SIG-M5 (cell line): ENCODE results near the gene AP3B1.

Experiments used
- DNase-seq: peaks from one replicate; lab custom pipeline; 2025; lab: John Stamatoyannopoulos, UW

The AP3B1 gene

DNA sequence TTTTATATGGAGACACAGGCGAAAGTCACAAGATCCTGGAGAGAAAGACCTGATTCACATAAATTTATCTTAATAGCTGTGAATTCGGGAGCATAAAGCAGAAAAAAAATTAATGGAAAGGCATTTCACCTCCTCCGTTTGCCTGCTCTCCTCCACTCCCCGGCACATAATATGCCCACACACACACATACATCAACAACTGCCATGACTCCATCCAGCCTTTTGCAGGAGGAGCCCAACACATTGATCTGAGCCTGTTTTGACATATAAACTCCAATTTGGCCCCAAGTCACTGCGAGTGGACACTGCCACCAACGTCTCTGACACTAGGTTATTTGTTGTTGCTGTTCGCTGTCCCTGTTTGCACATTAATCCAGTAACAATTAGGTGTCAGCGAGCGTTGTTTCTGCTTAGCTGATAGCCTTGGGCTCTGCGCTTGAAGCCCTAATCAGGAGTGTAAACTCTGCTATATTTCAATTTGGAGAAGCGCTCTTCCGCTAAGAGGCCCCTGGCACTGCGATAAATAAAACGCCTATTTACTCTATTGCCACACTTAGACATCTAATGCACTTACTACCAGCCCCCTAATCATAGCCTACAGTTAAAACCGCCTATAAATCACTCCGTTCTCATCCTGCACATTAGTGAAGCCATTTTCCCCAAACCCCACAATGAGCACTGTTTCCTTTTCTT lies 322.6 kb downstream of the AP3B1 start:
- no peak for DNase-seq

DNA sequence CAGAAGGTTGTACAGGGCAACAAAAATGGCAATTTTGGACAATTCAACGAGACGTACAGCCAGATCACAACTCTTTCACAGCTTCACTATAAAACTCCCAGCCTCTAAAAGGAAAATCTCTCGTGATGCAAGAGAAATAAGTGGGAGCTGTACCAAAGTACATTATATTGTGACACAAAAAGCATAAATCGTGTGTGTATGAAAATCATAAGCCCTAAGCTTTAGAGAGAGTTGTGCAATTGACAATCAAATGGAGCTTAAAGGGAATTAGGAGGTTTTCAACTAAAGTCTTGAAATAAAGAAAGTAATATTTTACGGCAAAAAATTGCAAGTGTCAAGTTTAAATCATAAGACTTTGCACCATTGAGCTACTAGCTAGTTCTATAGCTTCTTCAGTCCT lies 323.6 kb downstream of the AP3B1 start:
- DNase-seq = no peak

DNA sequence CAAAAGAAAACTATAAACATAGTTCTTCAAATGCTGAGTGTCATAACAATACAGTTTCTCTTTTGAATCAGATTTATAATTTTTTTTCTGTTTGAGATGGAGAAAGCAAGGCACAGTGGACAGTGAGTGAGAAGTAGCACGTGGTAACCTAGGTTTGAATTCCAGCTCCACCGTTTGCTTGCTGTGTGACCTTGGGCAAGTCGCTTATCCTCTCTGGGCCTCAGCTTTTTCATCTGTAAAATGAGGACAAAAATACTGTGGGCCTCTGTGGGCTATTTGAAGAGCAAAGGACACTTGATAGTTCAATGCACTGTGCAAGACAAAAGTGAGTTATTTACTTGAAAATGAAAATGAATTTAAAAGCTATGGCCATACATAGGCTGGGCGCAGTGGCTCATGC lies 330.7 kb downstream of the AP3B1 start:
- no peak for DNase-seq

DNA sequence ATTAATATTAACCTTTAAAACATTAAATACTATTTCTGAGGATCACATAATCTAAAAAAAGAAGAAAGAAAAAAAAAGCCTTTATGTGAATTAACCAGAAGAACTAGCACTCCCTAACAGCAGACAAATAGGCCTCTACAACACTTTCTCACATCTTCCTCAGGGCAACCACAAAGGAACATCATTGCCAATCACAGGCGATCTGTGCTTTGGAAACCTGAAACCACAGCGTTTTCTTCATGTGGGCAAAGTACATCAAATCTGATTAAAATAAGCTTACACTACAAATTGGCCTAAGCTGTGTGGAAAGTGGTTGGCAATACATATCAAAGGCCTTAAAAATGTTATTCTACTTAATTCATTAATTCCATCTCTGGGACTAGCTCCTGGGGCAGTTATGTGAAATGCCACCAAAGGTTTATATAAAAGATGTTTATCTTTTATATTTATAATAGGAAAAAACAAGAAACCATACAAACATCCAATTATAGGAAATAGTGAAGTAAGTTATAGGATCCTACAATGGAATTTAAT lies 333.6 kb downstream of the AP3B1 start:
- no peak for DNase-seq

DNA sequence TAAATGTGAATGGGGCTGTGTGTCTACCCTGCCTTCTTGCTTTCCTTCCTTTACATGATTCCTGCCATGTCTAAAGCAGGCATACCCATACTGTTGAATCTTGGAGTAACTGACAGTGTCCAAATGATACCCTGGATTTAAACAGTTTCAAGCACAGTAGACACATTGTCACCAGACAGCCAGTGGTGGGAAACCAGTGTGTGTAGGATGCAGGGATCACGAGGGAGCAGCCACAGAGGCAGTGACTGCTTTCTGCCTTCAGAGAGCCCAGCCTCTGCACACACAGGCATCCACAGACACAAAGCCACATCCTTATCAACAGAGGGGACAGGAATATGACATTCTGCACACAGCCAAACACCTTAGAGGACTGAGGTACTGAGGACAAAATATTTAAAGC lies 334.2 kb downstream of the AP3B1 start:
- no peak for DNase-seq

DNA sequence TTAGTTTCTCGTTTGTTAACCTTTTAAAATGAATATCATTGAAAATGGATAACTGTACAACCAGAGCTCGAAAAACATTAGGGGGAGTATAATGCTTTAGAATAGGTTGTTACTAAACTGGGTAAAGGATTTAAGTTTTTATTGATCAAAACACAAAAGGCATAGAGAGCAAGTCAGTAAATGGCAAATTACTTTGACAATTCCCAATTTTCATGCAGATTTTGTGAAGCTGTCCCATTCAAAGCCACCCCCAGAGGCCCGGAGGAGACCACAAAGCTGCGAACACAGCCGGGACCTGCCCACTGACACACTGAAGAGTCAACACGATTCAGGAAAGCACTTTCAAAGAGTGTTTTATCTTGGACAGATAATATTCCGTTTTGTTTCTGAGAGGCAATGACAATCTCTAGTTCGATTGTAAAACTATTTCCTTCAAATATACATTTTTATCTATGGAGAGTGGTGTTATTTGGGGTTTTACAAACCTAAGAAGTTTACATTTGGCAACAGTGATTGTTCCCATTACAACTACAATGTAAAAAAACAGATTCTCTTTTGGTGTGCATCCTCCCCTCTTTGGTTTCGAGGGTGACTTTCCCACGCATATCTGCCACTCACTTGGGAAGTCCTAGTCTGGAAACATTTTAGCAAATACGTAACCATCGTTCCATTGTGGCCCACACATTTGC lies 335.7 kb downstream of the AP3B1 start:
- DNase-seq = no peak

DNA sequence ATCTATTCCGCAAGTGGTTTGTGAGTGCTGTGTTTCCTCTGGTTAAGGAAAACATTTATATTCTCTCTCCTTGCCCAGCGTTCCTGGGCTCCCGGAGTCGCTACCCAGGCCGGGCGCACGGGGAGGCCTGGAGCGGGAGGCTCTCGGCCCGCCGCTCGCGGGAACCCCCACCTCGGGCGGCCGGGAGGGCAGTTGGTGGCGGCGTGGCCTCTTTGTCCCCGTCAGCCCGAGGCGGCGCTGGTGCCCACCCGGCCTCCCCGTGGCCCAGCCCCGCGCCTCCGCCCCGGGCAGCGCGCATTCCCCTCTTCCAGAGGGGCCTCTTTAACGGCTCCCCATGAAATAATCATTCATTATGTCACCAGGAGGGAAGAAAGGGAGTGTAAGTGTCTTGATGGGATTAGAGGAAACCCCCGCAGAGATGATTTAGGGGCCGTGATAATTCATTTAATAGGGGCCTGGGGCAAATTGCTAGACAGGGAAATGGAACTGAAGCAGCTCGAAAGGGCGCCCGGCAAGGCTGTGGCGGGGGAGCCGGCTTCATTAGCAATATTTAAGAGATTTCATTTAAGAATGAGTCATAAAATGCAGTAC lies 336.5 kb downstream of the AP3B1 start:
- DNase-seq = no peak

DNA sequence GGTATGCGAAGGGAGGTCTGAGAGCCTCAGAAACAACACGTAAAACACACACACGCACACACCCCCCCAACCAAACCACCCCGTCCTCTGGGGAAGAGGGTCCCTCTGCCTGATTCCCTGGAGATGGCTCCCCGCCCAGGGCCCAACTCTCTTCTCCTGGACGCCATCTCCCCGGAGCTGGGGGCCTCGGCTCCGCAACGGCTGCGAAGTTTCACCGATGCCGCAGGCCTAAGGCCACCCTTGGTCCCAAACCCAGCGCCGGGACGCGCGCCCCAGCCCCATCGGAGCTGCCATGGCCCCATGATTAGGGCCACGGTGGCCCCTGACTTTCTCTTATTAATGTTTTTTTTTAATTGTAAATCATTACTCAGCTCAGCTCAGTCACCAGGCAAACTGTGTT lies 337.0 kb downstream of the AP3B1 start:
- DNase-seq = no peak

DNA sequence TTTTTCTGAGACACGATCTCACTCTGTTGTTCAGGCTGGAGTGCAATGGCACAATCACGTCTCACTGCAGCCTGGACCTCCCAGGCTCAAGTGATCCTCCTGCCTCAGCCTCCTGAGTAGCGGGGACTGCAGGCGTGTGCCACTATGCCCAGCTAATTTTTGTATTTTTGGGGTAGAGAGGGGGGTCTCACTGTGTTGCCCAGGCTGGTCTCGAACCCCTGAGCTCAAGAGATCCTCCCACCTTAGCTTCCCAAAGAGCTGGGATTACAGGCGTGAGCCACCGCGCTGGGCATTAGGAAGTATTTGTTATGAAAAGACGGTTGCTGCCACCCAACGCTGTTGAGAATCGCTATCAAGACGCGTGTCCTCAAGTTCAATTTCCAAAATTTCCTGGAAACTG lies 337.4 kb downstream of the AP3B1 start:
- no peak for DNase-seq

DNA sequence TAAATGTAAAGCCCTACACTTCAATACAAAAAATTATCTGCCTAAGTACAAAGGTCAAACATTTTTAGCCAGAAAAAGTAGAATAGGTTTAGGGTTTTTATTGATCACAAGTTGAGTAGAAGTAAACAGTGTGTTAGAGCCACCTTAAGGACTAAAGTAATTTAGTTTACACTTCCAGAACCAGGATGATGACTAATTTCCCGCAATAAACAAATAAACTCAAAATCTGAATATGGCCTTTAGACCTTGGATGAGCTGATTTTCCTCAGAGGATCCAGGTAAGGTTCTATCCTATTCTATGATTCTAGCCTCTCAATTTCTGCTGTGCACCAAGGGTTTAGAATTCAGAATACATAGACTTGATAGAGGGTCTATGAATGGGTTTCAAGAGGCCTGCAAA lies 338.9 kb downstream of the AP3B1 start:
- DNase-seq = no peak

DNA sequence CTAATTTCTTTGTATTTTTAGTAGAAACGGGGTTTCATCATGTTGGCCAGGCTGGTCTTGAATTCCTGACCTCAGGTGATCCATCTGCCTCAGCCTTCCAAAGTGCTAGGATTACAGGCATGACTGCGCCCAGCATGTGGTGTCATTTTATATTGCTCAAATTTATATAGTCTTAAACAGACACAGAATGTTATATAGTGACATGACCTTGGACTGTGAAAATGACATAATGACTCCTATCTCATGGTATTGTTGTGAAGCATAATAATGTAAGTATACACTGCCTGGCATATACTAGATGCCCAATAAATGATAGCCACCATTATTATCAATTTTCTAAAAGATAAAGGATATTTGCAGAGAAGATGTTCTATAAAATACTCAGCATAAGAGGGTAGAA lies 341.1 kb downstream of the AP3B1 start:
- no peak for DNase-seq

DNA sequence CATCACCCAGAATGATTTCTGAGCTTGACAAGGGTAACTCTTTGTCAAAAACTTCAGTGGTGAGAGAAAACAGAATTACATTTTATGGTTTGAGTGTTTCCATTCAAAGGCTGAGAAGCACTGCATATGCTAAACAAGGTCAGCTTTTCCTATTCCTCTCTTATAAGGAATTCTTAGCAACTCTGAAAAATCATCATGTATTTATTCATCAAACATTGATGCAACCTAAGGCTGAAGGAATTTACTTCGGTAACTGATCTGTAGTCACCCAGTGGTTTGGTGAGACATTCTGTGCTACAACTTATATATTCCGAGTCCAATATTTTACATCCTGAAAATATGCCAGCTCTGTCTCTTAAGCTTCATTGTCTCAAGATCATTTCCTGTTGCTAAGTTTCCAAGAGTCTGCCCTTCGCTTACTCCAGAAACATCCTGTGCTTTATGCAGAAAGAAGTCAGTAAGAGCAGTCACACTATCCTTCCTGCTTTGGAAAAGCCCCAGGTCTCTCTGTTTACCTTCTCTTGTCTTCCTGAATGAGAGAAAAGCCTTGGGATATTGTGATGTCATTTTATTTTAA lies 341.8 kb downstream of the AP3B1 start:
- no peak for DNase-seq
